Activated CD4-positive, alpha-beta memory T cell treated with anti-CD3 and anti-CD28 coated beads for 36 hours (primary cell): ENCODE data around the gene LHX4. TPM values are rescaled to one million over a fixed set of nuclear protein-coding genes. Genes with fewer than 3 reads are reported as not detected.

Source experiments
- CTCF ChIA-PET: fragments of 350-600 bp; sonication (Branson Sonifier 250); formaldehyde crosslinking; loops from one replicate; lab custom pipeline; 2021; ENCODE audit warnings: antibody characterized with exemption, inconsistent platforms; lab: Charles Lee
- POLR2A ChIA-PET: fragments of 350-600 bp; sonication (Branson Sonifier 250); formaldehyde crosslinking; loops from one replicate; lab custom pipeline; 2021; ENCODE audit warnings: antibody characterized with exemption; lab: Charles Lee
- DNase-seq: peaks from one replicate; pipeline ENCODE4 v3.0.0-alpha.2; 2020
- H3K27ac Mint-ChIP-seq: one replicate; pipeline ENCODE4 v1.8.0; 2021; ENCODE audit warnings: mixed read lengths
- H3K27me3 Mint-ChIP-seq: one replicate; pipeline ENCODE4 v1.8.0; 2021; ENCODE audit warnings: mixed read lengths
- H3K36me3 Mint-ChIP-seq: one replicate; pipeline ENCODE4 v1.8.0; 2021; ENCODE audit warnings: mixed read lengths
- H3K4me1 Mint-ChIP-seq: one replicate; pipeline ENCODE4 v1.8.0; 2021; ENCODE audit warnings: low read depth, mixed read lengths
- H3K4me3 Mint-ChIP-seq: one replicate; pipeline ENCODE4 v1.8.0; 2021; ENCODE audit warnings: mild to moderate bottlenecking, mixed read lengths
- H3K9me3 Mint-ChIP-seq: one replicate; pipeline ENCODE4 v1.8.0; 2021; ENCODE audit warnings: mixed read lengths
- intact Hi-C: fragments of 100-400 bp; cut with micrococcal nuclease; formaldehyde crosslinking; loops from one replicate; pipeline ENCODE4 v1.15.1; 2023
- total RNA-seq, 2 experiments: library from RNA; stranded (reverse); gene quantifications; one replicate each; pipeline ENCODE4 v1.2.3, GENCODE V29; 2021

The LHX4 gene
- total RNA-seq, 2 experiments from 2014 or later, result not detected

DNA sequence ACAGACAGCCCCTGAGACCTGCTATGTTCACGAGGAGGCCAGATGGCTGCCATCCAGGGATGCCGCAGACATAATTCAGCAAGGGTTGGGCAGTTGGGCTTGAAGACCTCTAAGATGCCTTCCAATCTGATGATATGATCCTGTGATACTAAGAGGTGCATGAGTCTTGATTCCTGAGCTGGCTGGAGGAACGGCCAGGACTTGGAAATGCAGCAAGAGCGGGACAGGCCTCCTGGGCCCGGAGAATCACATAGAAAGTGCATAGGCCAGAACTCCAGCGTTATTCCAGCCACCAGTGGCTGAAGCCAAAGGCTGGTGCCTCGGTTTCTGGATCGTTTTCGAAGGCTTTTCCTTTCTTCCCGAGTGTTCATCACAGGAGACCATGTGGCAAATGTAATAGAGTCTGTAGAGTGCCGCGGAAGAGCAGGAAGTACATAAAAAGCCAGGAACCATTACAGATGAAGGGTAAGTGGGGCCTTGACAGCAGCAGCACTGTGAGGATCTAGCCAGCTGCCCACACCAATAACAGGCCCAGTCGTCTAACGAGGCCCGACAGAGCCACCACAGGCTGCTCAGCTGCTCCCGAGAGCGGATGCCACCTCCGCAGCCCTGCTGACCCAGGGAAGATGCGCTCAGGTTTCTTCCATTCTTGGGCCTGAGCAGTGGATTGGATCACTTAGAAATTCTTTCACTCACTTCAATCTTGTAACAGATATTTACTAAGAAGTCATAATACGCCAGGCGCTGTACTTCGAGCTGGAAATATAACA lies 14.0 kb upstream of the LHX4 start:
- Mint-ChIP-seq H3K4me1 (peaks cover 16% of the 10 kb centered on the region), H3K27ac (no peak overlapping the region), H3K36me3 (no peaks in the 10 kb centered on the region), H3K9me3 (no peaks in the 10 kb centered on the region), H3K27me3 (peaks cover 5% of the 10 kb centered on the region), H3K4me3 (no peak overlapping the region)
- intact Hi-C loops, result no loop called here
- ChIA-PET CTCF (no interaction called here), POLR2A (no interaction called here)
- DNase-seq, result no peak

DNA sequence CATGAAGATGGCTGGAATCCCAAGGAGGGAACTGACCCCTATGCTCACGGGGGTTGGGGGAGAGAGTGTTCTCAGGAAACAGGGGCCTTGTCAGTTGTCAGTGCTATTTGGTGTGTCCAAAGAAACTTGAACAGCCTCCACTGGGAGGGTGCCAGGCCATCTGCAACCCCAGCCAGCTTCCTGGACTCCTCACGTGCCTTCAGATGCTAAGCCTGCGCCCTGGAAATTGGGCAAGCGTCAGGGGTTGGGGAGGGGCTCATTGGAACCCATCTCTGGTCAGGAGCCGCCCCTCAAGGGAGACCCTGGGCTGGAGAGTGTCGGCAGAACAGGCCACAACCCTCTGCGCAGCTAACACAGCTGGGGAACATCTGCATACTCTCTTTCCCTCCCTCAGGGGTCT lies 13.1 kb upstream of the LHX4 start:
- DNase-seq, result no peak
- intact Hi-C loops, result no loop called here
- ChIA-PET CTCF (interaction anchor here (0.7 kb wide), 1 partner anchor 14 kb away, joined by 3 read pairs; no protein-coding TSS in a partner anchor), POLR2A (no interaction called here)
- Mint-ChIP-seq H3K4me1 (peaks cover 16% of the 10 kb centered on the region), H3K4me3 (no peak overlapping the region), H3K27ac (no peak overlapping the region), H3K9me3 (no peaks in the 10 kb centered on the region), H3K27me3 (no peaks in the 10 kb centered on the region), H3K36me3 (no peaks in the 10 kb centered on the region)

DNA sequence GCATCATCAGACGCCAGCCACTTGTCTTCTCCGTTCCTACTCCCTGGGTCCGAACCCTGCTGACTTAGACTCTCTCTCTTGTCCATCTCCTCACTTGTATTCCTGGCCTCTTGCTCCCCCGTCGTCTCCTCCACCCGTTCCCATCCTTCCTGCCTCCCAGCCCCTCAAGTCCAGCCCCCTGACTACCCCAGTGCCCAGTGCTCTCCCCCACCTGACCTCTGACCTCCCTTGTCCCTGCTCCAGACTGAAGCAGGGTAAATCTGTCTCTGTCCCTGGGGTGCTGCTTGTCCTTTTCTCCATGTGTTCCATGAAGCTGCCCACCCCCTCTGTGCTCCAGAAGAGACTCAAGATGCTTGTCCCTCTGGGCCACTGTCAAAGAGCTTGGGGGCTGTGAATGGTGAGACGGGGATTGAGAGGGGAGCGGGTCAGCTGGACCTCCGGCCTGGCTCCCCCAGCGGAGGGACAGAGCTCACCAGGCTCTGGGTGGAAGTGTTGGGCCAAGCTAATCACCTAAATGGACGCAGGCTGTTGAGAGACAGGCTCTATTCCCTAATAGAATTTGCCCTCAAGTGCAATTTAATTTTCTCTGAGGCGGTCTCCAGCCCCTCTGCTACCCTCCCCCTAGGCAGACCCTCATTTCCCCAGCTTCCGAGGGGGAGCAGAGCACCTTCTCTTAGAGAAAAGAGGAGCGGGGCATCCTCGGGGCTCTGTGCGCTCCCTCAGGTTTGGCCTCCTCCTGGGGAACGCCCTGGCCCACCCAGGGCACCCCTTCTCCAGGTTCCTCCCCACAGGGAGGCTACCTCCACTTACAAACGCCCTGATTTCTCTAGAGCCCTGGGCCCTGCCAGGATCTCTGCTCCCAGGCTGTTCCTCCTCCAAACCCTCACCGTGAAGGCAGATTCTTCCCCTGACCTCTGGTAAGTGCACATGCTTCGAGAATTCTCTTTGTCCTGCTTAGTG lies 11.0 kb upstream of the LHX4 start:
- H3K4me1 Mint-ChIP-seq, result peaks cover 8% of the 10 kb centered on the region
- no peaks in the 10 kb centered on the region for H3K9me3 Mint-ChIP-seq
- H3K27me3 Mint-ChIP-seq, result peaks cover 5% of the 10 kb centered on the region
- CTCF ChIA-PET, result no interaction called here
- H3K4me3 Mint-ChIP-seq, result no peak overlapping the region
- no peaks in the 10 kb centered on the region for H3K36me3 Mint-ChIP-seq
- POLR2A ChIA-PET, result no interaction called here
- intact Hi-C loops, result no loop called here
- no peak overlapping the region for H3K27ac Mint-ChIP-seq
- DNase-seq, result no peak

DNA sequence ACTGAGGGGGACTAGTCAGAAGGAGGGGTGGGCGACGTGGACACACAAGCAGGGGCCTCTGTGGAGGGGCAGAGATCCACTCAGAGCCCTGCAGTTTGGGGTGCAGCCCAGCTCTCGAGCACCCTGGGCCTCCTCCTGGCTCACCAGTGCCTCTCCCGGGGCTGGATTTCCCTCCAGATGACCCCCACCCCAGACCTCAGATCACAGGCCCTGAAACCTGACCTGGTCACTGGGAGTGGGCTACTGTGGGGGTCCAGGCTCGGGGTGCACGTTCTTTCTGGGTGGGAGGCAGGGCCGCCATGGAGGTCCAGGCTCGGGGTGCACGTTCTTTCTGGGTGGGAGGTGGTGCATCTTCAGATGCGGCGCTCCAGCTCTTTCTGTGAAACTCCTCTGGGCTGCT lies 10.3 kb upstream of the LHX4 start:
- ChIA-PET POLR2A (no interaction called here), CTCF (no interaction called here)
- no peak for DNase-seq
- Mint-ChIP-seq H3K9me3 (no peaks in the 10 kb centered on the region), H3K27me3 (peaks cover 11% of the 10 kb centered on the region), H3K27ac (no peak overlapping the region), H3K36me3 (no peaks in the 10 kb centered on the region), H3K4me1 (peaks cover 7% of the 10 kb centered on the region), H3K4me3 (no peak overlapping the region)
- intact Hi-C loops, result no loop called here

DNA sequence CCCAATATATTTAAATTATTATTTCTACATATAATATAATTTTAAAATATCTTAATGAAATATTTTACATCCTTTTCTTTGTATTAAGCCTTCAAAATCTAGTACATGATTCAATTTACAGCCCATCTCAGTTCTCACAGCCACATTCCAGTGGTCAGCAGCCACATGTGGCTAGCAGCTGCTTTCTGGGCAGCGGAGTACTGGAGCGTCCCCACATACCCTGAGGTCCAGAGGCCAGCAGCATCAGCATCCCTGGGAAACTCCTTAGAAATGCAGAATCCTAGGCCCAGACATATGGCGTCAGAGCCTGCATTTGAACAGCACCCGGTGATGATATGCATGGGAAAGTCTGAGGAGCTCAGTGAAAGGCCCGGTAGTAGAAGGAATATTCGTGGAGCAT lies 8.6 kb upstream of the LHX4 start:
- no peak for DNase-seq
- POLR2A ChIA-PET, result no interaction called here
- H3K27ac Mint-ChIP-seq, result no peak overlapping the region
- H3K27me3 Mint-ChIP-seq, result peaks cover 23% of the 10 kb centered on the region
- no peaks in the 10 kb centered on the region for H3K4me1 Mint-ChIP-seq
- no peaks in the 10 kb centered on the region for H3K9me3 Mint-ChIP-seq
- H3K36me3 Mint-ChIP-seq, result no peaks in the 10 kb centered on the region
- CTCF ChIA-PET, result interaction anchor here (1.0 to 2.4 kb wide), 2 partner anchors 10 to 14 kb away, joined by 3 to 6 read pairs; no protein-coding TSS in a partner anchor
- intact Hi-C loops, result no loop called here
- no peak overlapping the region for H3K4me3 Mint-ChIP-seq

DNA sequence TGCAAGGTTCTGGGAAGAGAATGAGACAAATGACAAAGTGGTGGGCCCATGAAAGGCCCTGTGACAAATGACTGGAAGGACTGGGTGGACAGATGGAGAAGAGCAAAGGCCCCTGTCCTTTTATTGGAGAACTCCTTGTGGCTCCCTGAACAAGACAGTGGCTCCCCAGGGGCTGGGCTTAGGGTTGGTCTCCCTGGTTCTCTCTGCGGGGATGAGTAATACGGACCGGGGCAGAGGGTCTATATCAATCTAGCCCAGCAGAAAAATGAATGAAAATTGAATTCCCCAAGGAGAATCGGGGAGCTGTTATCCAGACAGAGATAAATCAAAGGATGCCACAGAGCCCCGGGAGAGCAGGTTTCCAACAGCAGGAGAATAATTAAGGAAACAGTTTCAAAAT lies 5.2 kb upstream of the LHX4 start:
- intact Hi-C loops, result no loop called here
- peaks cover 2% of the 10 kb centered on the region for H3K4me1 Mint-ChIP-seq
- no peak overlapping the region for H3K27ac Mint-ChIP-seq
- H3K27me3 Mint-ChIP-seq, result peaks cover 44% of the 10 kb centered on the region
- no peaks in the 10 kb centered on the region for H3K9me3 Mint-ChIP-seq
- no peak for DNase-seq
- H3K4me3 Mint-ChIP-seq, result no peak overlapping the region
- no peaks in the 10 kb centered on the region for H3K36me3 Mint-ChIP-seq
- ChIA-PET POLR2A (no interaction called here), CTCF (interaction anchor here (1.2 to 1.4 kb wide), 2 partner anchors 7 to 37 kb away, joined by 3 read pairs; no protein-coding TSS in a partner anchor)

DNA sequence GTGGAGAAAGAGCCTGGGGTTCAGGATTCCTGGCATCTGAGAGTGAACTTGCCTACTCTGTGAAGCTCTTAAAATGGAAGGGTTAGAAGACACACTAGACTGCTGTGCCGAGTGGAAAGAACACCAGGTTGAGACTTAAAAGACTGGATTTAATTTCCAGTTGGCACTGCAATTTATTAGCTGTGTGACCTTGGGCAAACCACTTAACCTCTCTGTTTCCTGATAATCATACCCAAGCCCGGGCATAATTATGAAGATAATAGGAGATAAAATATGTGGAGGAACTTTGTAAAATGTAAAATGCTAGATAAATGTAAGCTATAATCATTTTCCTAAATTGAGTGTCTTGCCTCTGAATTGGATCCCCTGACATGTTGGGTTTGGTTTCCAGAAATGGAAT lies 4.7 kb upstream of the LHX4 start:
- Mint-ChIP-seq H3K4me3 (no peak overlapping the region), H3K27me3 (peaks cover 45% of the 10 kb centered on the region), H3K4me1 (peaks cover 2% of the 10 kb centered on the region), H3K27ac (no peak overlapping the region), H3K36me3 (no peaks in the 10 kb centered on the region), H3K9me3 (no peaks in the 10 kb centered on the region)
- intact Hi-C loops, result no loop called here
- CTCF ChIA-PET, result interaction anchor here (1.2 to 1.4 kb wide), 2 partner anchors 8 to 38 kb away, joined by 3 read pairs; no protein-coding TSS in a partner anchor
- no peak for DNase-seq
- POLR2A ChIA-PET, result no interaction called here

DNA sequence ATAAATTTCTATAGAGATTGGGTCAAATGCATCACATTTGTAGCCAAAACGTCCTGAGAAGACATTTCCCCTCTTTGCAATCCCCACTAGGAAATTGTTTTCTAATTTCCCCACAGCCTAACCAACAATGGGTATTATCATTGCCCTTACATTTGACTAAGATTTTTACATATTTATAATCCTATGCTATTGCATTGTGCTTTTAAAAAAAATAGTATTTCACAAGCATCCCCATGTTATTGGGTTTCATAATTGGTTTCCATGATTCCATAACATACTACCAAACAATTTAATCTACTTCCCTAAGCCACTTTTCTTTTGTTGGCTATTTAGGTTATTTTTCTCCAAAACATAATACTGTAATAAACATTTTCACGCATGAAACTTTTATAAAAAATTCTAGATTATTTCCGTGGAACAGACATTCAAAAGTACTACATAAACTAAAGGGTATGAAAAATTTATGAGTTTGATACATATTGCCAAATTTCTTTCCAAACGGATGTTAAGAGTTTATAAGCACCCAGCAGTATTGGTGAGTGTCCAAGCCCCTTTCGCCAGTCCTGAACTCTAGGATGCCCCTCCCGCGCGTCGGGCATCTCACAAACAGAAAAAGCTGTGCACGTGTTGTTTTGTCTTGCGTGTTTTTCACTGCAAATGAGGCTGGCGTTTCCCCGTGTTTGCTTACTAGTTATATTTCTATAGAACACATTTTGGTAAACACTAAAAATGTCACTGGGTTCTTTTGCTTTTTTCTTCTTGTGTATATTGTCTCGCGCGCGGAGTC lies 2.0 kb upstream of the LHX4 start:
- no peak for DNase-seq
- Mint-ChIP-seq H3K36me3 (no peaks in the 10 kb centered on the region), H3K4me3 (peak overlapping the region; percentile 43), H3K27ac (no peak overlapping the region), H3K9me3 (no peaks in the 10 kb centered on the region), H3K27me3 (peaks cover 65% of the 10 kb centered on the region), H3K4me1 (peaks cover 11% of the 10 kb centered on the region)
- intact Hi-C loops, result no loop called here
- CTCF ChIA-PET, result no interaction called here
- POLR2A ChIA-PET, result no interaction called here

DNA sequence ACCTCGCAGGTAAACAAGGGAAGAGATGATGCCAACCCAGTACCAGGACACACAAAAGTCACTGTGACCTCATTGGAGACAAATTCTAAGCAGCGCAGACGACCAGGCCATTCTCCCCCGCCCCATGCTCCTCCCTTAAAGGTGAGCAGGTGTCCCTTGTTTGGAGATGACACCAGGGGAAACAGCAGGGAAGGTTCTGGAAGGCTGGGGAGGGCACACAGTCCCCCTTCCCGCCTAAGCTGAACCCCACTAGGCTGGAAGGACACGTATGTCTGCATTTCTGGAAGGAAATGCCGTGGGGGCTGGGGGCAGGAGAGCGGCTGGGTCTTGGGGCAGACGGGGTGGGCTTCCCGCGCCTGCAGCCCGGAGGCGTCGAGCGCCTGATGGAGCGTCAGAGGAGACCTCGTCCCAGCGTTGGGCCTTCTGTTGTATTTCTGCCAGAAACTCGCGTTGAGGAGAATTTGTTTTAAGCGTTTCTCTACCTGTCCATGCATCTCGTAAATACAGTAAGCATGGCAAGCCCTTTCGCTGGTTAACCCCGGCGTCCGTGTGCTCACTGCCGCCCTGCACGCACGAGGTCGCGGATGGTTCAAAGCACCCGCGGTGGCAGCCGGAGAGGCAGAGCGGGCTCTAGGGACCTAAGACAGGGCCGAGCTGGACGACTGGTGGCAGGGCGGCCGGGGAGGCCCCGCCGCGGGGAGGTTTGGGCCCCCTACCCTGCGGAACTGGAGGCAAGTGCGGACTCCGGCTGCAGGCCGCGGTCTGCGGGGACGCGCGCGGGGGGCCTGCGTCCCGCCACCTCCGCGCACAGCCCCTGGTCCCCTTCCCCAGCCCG lies 1.2 kb upstream of the LHX4 start:
- Mint-ChIP-seq H3K36me3 (no peaks in the 10 kb centered on the region), H3K27me3 (peaks cover 69% of the 10 kb centered on the region), H3K4me1 (peaks cover 12% of the 10 kb centered on the region), H3K27ac (no peak overlapping the region), H3K4me3 (peak overlapping the region; percentile 51), H3K9me3 (no peaks in the 10 kb centered on the region)
- ChIA-PET POLR2A (no interaction called here), CTCF (no interaction called here)
- intact Hi-C loops, result no loop called here
- DNase-seq, result peak; percentile 38

DNA sequence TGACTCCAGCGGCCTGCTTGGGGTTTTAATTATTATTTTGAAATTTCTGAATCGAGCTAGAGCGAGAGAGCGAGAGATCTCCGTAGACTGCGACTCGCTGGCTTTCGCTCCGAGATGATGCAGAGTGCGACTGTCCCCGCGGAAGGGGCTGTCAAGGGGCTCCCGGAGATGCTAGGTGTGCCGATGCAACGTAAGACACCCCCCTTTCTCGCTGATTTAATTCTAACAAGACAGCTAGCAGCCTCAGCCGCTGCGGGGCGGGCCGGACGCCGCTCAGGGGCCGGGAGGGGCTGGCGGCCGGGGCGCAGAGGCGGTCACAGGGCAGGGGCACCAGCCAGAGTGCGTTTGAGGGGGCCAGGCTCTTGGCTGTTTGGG lies 339 bp downstream of the LHX4 start:
- H3K4me3 Mint-ChIP-seq, result peak overlapping the region; percentile 57
- no peaks in the 10 kb centered on the region for H3K36me3 Mint-ChIP-seq
- H3K27ac Mint-ChIP-seq, result no peak overlapping the region
- ChIA-PET POLR2A (no interaction called here), CTCF (interaction anchor here (1.1 to 1.7 kb wide), 2 partner anchors 8 to 13 kb away, joined by 3 to 6 read pairs; no protein-coding TSS in a partner anchor)
- no peak for DNase-seq
- no peaks in the 10 kb centered on the region for H3K9me3 Mint-ChIP-seq
- H3K4me1 Mint-ChIP-seq, result peaks cover 23% of the 10 kb centered on the region
- intact Hi-C loops, result no loop called here
- peaks cover 71% of the 10 kb centered on the region for H3K27me3 Mint-ChIP-seq
